ENCODE measurements around the gene FAM181B.

The FAM181B gene, protein sequence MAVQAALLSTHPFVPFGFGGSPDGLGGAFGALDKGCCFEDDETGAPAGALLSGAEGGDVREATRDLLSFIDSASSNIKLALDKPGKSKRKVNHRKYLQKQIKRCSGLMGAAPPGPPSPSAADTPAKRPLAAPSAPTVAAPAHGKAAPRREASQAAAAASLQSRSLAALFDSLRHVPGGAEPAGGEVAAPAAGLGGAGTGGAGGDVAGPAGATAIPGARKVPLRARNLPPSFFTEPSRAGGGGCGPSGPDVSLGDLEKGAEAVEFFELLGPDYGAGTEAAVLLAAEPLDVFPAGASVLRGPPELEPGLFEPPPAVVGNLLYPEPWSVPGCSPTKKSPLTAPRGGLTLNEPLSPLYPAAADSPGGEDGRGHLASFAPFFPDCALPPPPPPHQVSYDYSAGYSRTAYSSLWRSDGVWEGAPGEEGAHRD

DNA sequence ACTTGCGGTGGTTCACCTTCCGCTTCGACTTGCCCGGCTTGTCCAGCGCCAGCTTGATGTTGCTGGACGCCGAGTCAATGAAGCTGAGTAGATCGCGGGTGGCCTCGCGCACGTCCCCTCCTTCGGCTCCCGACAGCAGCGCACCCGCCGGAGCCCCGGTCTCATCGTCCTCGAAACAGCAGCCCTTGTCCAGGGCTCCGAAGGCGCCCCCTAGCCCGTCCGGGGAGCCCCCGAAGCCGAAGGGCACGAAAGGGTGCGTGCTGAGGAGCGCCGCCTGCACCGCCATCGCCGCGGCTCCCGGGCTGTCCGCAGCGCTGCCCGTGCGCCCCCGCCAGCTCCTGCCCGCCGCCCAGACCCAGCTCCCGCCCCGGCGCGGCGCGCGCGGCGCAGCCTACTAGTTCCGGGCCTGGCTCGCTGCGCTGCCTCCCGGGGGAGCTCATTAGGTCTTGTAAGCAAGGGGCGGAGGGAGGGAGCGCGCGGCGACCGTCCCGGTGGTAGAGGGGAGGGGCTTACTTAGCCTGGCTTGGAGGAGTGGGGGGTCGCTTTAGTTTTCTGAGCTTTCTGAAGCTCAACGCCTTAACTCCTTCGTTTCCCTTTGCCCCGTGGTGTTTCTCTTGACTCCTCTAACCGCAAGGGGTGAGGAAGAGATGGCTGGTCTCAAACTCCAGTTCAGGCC lies at the start of gene FAM181B:
Gene FAM181B (minus strand): TSS at position 421 of the 676 bp plus-strand sequence. CDS start 135 bp downstream, at position 286.
- DNase-seq, result peak; percentile 14 to 21

DNA sequence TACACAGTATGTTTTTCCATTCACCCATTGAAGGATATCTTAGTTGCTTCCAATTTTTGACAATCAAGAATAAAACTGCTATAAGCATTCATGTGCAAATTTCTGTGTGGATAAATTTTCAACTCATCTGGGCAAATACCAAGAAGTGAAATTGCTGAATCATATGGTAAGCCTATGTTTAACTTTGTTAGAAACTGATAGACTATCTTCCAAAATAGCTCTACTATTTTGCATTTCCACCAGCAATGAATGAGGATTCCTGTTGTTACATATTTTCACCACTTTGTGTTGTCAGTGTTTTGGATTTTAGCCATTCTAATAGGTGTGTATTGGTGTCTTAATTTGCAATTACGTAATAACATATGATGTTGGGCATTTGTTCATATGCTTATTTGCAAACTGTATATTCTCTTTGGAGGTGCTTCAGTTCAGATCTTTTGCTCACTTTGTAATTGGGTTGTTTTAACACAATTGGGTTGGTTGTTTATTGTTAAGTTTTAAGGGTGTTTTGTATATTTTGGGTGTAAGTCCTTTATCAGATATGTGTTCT lies 49.2 kb upstream of the FAM181B start:
- no peak for DNase-seq

DNA sequence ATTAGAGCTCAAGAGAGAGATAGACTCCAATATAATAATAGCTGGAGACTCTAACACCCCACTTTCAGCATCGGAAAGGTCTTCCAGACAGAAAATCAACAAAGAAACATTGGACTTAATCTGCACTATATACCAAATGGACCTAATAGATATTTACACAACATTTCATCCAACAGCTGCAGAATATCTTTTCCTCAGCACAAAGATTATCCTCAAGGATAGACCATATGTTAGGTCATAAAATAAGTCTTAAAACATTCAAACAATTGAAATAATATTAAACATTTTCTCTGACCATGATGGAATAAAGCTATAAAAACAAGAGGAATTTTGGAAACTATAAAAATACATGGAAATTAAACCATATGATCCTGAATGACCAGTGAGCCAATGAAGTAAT lies 45.1 kb upstream of the FAM181B start:
- DNase-seq, result no peak

DNA sequence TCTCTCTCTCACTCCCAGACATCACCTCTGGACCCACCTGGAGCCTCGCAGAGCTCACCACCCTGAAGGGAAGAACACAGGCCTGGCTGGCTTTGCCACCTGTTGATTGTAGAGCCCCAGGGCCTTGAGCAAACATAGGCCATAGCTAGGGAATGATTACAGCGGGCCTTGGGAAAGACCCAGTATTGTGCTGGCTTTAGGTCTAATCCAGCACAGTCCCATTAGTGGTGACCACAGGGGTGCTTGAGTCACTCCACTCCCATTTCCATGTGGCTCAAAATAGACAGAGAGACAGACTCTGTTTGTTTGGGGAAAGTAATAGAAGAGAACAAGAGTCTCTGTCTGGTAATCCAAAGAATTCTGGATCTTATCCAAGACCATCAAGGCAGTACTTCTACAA lies 42.7 kb upstream of the FAM181B start:
- no peak for DNase-seq

DNA sequence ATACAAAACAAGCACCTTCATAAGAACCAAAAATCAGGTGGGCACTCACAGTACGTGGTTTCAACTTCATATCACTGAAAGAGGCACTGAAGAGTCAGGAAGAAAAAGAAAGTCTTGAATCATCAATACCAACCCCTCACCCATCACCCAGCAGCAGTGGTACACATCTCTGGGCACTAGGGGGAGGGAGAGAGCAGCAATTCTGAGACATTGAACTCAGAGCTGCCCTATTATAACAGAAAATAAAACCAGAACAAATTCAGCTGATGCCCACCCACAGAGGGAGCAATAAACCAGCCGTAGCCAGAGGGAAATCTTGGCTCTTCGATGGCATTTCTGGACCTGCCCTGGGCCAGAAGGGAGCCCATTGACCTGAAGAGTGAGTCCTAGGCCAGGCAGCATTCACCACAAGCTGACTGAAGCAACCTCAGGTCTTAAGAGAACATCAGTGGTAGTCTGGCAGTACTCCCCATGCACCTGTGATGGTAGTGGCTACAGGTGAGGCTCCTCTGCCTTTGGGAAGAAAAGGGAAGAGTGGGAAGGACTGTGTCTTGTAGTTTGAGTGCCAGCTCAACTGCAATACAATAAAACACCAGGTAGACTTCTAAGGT lies 42.2 kb upstream of the FAM181B start:
- peak in 1 of 2 donors; percentile 21 for DNase-seq

DNA sequence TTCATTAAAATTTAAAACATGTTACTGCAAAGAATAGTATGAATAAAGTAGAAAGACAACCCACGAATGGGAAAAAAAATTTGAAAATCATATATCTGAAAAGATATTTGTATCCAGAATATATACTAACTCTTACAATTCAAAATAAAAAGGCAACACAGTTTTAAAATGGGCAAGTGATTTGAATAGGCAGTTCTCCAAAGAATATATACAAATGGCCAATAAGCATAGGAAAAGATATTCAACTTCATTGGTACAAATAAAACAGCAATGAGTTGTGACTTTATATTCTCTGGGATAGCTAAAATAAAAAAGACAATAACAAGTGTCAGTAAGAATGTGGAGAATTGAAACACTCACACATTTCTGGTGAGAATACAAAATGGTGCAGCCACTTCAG lies 41.6 kb upstream of the FAM181B start:
- no peak for DNase-seq

DNA sequence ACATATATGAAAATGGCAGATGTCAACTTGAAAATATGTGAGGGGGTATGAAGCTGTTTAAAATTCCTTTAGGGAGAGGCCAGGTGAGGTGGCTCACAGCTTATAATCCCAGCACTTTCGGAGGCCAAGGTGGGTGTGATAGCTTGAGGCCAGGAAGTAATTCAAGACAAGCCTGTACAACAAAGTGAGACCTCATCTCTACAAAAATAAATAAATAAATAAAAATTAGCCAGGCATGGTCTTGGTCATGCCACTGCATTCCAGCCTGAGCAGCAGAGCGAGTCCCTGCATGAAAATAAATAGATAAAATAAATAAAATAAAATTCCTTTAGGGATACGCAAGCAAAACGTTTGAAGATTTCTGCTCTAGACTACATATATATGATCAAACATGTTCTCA lies 38.1 kb upstream of the FAM181B start:
- no peak for DNase-seq

DNA sequence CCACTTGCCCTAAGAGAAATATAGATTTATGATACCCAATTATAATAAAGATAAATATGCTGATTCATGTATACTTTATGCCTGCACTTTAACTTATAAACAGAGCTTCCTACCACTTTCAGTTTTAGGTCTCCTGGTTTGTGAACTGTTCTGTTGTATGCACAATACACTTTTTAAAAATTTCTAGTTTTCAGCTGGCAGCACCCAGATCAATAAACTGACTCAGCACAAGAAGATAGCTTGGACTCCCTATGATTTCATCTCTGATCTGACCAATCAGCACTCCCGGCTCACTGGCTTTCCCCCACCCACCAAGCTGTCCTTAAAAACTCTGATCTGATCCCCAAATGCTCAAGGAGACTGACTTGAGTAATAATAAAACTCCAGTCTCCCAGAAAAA lies 33.5 kb upstream of the FAM181B start:
- DNase-seq, result no peak

DNA sequence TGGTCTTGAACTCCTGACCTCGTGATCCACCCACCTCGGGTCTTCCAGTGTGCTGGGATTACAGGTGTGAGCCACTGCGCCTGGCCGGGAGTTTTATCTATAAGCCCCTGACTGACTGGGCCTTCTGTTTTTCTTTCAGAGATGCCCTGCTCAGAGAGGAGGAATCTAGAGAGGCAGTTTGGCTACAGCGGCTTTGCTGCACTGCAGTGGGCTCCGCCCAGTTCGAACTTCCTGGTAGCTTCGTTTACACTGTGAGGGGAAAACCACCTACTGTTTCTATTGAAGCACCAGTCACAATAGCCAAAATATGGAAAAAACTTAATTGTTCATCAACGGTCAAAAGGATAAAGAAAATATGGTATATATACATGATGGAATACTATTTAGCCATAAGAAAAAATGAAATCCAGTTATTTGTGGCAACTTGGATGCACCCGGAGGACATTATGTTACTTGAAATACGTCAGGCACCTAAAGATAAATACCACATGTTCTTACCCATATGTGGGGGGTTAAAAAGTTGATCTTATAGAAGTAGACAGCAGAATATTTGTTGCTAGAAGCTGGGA lies 31.9 kb upstream of the FAM181B start:
- DNase-seq, result no peak

DNA sequence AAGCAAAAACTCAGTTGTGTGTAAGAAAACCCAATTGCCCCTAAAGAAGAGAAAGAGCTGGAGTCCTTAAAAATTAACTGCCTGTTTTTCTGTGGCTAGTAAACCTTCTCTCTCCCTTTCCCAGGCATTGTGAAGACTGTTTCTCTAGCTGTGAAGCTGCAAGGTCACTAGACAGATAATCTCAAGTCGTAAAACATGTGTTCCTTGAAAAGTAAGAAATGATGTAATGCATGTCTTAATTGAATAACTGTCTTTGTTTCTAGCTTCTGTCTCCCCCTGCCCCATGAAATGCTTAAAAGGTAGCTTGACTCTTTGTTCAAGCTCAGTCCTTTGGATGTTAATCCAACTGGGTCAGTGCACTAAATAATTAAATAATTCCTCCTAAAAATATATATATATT lies 29.5 kb upstream of the FAM181B start:
- no peak for DNase-seq

DNA sequence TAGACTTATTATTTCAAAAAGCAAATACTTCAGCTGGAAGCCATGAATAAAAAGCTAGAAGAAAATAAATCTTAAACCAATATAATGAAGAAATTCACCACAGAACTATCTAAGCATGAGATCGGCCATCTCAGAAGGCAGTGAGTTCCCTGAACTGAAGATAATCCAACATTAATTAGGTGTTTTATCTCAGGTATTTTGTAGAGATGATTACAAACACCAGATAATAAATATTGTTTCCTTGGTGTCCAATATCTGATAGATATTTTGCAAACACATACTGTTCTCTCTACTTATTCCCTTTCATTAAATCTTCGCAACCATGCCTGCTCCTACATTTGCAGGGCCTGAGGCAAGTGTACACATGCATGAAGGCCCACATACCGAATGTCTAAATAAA lies 26.0 kb upstream of the FAM181B start:
- no peak for DNase-seq

DNA sequence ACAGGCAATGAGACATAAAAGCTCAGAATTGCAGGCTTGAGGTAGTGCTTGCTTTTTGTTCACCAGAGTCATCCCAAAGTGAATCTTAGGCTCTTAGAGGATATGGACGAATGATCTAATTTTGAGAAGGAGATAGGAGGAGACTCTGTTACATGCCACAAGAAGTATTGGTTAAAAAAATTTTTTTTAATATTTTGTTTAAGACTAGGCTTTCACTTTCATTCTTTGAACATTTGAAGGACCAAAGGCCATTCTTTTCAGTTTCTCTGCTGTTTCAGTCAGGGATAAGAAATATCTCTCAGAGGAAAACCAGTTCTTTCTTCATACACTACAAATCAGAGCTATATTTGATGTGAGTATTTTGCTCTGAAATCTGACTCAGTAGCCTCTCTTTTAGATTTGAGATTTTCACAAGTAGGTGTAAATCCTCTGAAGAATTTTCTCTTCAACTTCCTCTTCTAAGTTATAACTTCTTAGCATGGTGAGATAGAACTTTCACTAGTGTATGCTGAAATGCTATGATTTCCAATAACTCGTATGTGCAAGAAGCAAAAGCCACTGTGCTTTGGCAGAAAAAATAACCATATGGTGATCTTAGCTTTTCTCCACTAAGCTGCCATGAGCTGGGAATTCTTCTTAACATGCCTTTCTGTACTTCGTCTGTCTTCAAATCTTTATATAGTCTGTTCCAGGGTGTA lies 24.1 kb upstream of the FAM181B start:
- no peak for DNase-seq

DNA sequence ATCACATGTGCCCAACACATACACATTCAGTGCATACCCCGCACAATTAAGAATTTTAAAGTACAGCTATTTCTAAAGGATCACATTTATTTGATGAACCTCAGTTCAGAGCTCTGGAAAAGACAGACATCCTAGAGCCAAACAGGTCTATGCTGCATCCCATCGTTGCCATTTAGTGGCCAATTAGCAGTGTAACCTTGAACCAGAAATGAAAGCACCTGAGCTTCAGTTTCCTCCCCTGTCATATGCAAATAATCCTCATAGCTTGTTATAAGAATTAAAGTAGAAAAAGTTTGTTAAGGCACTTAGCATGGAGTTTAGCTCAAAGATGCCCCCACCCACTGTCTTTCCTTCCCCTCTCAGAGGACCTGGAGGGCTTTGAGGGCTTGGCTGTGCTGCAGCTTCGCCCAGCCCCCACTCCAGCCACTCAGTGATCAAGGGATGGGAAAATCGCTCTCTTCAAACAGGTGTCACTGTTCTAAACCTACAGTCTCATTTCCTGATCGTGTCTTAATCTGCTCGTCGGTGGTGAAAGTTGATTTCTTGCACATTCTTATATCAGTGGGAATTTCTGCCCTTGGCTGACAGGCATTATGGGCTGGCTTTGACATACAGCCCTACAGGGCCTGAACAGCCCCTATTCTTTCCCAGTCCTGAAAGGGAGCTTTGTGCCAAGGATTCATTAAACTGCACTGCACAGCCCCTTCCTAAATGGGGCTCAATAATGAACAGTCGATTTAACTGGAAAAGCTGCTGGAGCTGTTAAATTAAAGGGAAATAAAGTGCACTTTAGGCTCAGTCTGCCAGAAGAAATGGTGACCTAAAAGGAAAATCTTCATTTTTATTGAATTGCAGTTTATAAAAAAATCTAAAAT lies 23.3 kb upstream of the FAM181B start:
- DNase-seq, result no peak

DNA sequence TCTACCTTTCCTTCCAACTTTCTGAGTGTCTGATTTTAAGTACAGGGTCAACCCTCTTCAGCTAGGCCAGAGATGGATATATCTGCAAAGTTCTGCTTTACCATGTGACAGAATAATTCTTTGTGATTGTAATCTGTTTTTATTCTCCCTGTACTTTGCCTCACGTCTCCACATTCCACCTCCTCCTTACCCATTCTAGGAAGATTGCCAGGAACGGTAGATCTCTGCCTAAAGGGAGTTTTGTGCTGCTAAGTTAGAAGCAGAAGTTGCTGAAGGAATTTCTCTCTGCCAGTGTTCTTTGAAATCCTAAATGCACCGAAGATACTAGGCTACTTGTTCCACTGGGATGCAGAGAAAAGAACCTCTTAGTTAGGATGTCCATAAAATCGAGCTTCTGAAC lies 20.7 kb upstream of the FAM181B start:
- no peak for DNase-seq

DNA sequence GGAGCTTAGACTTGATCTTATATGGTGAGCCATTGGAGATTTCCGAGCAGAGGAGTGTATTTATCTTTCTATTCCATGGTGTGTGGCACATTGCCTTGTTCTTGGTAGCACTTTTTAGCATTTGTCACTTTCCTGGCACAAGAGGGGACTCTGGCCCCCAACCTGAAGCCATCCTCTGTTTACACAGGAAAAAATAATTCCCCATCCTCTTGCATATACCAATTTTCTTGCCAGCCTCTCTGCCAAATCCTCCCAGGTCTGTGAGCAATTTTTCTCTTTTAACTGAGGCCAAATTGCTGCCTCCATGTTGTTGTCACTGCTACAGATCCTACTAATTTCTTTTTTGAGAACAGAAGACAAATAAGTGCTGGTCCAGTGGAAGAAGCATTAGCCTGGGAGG lies 20.3 kb upstream of the FAM181B start:
- DNase-seq, result no peak

DNA sequence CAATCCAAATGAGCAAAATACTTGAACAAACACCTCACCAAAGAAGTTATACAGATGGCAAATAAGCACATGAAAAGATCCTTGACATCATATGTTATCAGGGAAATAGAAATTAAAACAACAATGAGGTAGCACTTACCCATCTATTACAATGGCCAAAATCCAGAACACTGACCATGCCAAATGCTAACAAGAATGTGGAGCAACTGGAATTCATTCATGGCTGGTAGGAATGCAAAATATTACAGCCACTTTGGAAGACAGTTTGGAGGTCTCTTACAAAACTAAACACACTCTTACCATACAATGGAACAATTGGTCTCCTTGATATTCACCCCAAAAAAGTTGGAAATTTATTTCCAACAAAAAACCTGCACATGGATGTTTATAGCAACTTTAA lies 19.1 kb upstream of the FAM181B start:
- no peak for DNase-seq

DNA sequence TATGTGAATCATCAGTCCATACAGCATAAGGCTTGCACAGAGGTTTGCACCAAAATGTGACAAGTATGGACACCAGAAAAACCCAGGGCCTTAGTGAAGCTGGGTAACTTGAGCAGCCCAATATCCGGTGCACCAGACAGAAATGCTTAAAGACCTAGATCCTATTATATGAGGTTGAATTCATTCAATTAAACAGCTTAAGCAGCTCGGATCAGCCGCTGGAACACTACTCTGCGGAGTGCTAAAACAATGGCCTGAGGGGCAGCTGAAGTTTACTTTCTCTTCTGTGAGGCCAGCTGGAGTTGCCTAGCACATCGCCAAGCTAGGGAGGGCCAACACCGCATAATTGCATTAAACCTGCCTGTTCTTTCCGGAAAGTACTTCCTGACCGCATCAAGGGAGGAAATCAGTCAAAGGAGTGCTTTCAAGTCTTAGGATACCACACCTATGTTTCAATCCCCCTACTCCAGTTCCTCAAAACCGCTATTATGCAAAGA lies 17.0 kb upstream of the FAM181B start:
- peak in 1 of 2 donors; percentile 25 for DNase-seq

DNA sequence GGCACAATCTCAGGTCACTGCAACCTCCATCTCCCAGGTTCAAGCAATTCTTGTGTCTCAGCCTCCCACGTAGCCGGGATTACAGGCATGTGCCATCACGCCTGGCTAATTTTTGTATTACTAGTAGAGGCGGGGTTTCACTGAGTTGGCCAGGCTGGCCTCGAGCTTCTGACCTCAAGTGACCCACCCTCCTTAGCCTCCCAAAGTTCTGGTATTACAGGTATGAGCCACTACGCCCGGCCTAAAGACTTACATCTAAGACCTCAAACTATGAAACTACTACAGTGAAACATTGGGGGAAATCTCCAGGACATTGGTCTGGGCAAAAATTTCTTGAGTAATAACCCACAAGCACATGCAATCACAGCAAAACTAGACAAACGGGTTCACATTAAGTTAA lies 13.8 kb upstream of the FAM181B start:
- no peak for DNase-seq

DNA sequence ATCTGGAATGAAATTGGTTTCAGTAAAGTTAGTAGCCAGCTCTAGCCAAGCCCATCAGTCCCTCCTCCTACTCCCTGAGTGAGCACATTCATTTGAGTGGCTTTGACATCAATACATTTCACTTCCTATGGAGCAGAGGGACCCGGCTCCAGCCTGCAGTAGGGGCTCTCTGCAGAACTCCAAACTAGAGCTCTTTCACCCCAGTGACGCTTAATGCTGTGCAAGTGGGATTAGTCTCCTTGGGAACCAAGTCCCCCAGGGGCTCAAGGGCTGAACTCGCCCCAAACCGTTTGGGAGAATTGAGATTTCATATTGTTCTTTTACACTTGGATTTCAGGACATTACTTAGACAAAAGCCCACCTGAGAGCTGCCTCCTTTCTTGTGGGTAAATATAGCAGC lies 4.4 kb upstream of the FAM181B start:
- no peak for DNase-seq

DNA sequence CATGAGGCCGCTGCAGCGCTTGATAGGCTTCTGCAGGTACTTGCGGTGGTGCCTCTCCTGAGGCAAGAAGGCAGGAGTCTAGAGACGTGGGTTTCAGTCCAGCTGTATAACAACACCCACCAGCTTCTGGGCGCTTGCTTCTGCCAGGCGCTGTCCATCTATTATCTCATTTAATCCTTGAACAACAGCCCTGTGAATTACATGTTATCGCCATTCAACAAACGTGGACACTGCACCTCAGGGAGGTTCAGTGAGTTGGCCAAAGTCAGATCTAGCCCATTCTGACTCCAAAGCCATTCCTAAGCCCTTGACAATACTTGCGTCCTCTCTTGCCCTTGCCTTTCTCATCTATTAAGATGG lies 436 bp upstream of the FAM181B start:
- no peak for DNase-seq

DNA sequence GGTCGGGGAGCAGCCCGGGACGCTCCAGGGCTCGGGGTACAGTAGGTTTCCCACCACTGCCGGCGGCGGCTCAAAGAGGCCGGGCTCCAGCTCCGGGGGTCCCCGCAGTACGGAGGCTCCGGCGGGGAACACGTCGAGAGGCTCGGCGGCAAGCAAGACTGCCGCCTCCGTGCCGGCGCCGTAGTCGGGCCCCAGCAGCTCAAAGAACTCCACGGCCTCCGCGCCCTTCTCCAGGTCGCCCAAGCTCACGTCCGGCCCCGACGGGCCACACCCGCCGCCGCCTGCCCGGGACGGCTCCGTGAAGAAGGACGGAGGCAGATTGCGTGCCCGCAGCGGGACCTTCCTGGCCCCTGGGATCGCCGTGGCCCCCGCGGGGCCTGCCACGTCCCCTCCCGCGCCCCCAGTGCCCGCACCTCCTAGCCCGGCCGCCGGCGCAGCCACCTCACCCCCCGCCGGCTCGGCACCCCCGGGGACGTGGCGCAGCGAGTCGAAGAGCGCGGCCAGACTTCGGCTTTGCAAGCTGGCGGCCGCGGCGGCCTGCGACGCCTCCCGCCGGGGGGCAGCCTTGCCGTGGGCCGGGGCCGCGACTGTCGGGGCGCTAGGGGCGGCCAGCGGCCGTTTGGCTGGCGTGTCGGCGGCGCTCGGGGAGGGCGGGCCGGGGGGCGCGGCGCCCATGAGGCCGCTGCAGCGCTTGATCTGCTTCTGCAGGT lies 775 bp downstream of the FAM181B start:
- no peak for DNase-seq

All from CD4-positive, alpha-beta T cell treated with Interleukin-1 beta for 1 hour (primary cell).